ENCODE data around the gene DZANK1. TPM values are rescaled to one million over a fixed set of nuclear protein-coding genes. Genes with fewer than 3 reads are reported as not detected.

DZANK1 gene
- polyA plus RNA-seq, 1 donor (not counting 4 experiments of a cell fraction or from before 2014, with no cell fraction given) = 3.0 TPM

DNA sequence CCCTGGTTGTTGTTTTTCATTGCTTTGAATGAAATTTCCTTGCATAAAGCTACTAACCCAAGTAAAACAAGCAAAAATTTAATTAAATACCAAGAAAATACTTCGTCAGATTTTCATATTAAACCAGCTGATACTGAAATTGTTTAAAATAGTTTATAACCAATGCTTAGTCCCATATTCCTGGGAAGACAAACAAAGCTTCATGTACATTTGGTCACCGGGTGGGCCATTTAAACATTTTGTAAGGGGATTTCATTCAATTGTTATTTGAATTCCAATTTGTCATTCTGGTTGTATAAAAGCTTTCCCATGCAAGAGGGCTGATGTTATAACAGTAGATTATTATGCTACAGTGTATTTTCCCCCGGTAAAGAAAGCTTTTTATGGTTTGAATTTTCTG lies 30.8 kb upstream of the DZANK1 start:
- Histone ChIP-seq H3K4me1 (ENCODE audit: control insufficient read depth, extremely low read depth, insufficient read depth, low read length) (peaks cover 9% of the 10 kb centered on the region), H3K36me3 (ENCODE audit: control insufficient read depth in 2 of 2, extremely low read depth in 1 of 2, insufficient read depth in 2 of 2, low read length in 2 of 2) (peaks cover 5 to 6% of the 10 kb centered on the region in 2 experiments), H3K4me2 (ENCODE audit: control insufficient read depth, extremely low read depth, insufficient read depth, low read depth, low read length) (peak overlapping the region; percentile 88), H3K27me3 (ENCODE audit: control insufficient read depth, extremely low read depth, insufficient read depth, low read length) (no peaks in the 10 kb centered on the region), H3K79me2 (ENCODE audit: control insufficient read depth, insufficient read depth, low read length) (no peaks in the 10 kb centered on the region), H3K9ac (ENCODE audit: control insufficient read depth, extremely low read depth, insufficient read depth, low read length) (no peak overlapping the region), H3K4me3 (ENCODE audit: control insufficient read depth in 2 of 3, extremely low read depth in 1 of 3, insufficient read depth in 2 of 3, low read depth in 1 of 3, low read length in 3 of 3) (no peak overlapping the region), H4K20me1 (ENCODE audit: control insufficient read depth, extremely low read depth, insufficient read depth, low read length) (no peaks in the 10 kb centered on the region), H3K27ac (ENCODE audit: control insufficient read depth, insufficient read depth, low read length) (no peak overlapping the region), H2AFZ (ENCODE audit: control insufficient read depth, low read length) (peak overlapping the region; percentile 100), H3K9me3 (ENCODE audit: control insufficient read depth, low read depth, low read length) (no peaks in the 10 kb centered on the region), H3K9me1 (ENCODE audit: control insufficient read depth, extremely low read depth, insufficient read depth, low read length) (no peaks in the 10 kb centered on the region)
- DNase-seq (ENCODE audit: low read depth, low spot score) (no peak), FAIRE-seq (no peak)
- dilution Hi-C loops (cut with MboI; ENCODE audit: extremely low pct_ligation_motif_present, low sequenced_read_pairs) = no loop called here
- TF ChIP-seq EZH2 (IDR thresholded peaks at IDR 0.05; ENCODE audit: low read length) = no peak
- TF ChIP-seq, protein P1, sequence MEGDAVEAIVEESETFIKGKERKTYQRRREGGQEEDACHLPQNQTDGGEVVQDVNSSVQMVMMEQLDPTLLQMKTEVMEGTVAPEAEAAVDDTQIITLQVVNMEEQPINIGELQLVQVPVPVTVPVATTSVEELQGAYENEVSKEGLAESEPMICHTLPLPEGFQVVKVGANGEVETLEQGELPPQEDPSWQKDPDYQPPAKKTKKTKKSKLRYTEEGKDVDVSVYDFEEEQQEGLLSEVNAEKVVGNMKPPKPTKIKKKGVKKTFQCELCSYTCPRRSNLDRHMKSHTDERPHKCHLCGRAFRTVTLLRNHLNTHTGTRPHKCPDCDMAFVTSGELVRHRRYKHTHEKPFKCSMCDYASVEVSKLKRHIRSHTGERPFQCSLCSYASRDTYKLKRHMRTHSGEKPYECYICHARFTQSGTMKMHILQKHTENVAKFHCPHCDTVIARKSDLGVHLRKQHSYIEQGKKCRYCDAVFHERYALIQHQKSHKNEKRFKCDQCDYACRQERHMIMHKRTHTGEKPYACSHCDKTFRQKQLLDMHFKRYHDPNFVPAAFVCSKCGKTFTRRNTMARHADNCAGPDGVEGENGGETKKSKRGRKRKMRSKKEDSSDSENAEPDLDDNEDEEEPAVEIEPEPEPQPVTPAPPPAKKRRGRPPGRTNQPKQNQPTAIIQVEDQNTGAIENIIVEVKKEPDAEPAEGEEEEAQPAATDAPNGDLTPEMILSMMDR (optimal IDR thresholded peaks at IDR 0.05 in 1 of 3, IDR thresholded peaks at IDR 0.05 in 1 of 3, conservative IDR thresholded peaks at IDR 0.05 in 1 of 3; ENCODE audit: extremely low read depth in 1 of 3, insufficient read depth in 2 of 3, low read length in 3 of 3) = no peak

DNA sequence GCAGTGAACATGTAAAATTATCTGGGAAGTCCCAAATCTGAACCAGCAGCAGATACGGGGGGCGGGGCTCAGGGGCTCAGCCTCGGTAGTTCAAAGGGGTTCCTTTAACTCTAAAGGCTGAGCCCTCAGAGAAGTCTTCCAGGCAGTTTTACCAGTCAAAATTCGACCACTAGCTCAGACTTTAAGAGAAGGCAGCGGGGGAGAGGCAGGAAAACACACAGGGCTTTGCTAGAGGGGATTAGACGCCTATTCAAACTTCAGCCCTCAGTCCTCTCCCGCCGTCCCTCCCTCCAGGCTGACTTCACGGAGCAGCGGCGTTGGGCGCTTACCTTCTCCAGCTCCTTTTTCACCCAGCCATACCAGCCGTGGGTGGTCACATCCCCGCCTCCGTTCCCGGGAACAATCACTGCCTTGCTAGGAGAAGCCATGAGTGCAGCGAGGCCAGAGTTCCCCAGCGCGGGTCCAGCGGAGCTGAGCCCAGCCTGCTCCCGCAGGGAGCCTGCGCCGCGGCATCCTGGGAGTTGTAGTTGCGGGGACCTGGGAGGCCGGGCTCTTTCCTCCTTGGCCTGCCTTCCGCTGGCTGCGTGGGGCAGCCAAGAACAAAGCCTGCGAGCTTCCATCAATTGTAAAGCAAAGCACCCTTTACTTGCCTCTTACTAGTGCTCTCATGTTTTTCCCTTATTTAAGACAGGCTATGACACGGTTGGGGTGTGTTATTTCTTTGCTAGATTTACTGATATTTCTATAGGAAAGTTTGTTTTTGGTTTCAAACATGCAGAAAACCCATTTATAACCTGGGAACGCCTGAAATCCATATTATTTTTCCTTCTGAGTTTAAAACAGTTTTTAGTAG lies 30.1 kb upstream of the DZANK1 start, which contains the start of gene RBBP9:
Gene RBBP9, minus strand, starts transcription at position 486 of the 853 bp plus-strand sequence. Its CDS starts 58 bp downstream, at position 428.
- H3K79me2 ChIP-seq (ENCODE audit: control insufficient read depth, insufficient read depth, low read length) = no peaks in the 10 kb centered on the region
- H3K9ac ChIP-seq (ENCODE audit: control insufficient read depth, extremely low read depth, insufficient read depth, low read length) = peak within 1 kb of the TSS; percentile 84
- peaks cover 9% of the 10 kb centered on the region for H3K4me1 ChIP-seq (ENCODE audit: control insufficient read depth, extremely low read depth, insufficient read depth, low read length)
- H2AFZ ChIP-seq (ENCODE audit: control insufficient read depth, low read length) = peak within 1 kb of the TSS; percentile 100
- no peaks in the 10 kb centered on the region for H3K9me1 ChIP-seq (ENCODE audit: control insufficient read depth, extremely low read depth, insufficient read depth, low read length)
- H3K4me3 ChIP-seq (ENCODE audit: control insufficient read depth in 2 of 3, extremely low read depth in 1 of 3, insufficient read depth in 2 of 3, low read depth in 1 of 3, low read length in 3 of 3) = peak within 1 kb of the TSS; percentile 71 to 95 (median 85)
- peak; percentile 71 for FAIRE-seq
- dilution Hi-C loops (cut with MboI; ENCODE audit: extremely low pct_ligation_motif_present, low sequenced_read_pairs) = no loop called here
- H3K36me3 ChIP-seq (ENCODE audit: control insufficient read depth in 2 of 2, extremely low read depth in 1 of 2, insufficient read depth in 2 of 2, low read length in 2 of 2) = peaks cover 6 to 7% of the 10 kb centered on the region in 2 experiments
- no peaks in the 10 kb centered on the region for H4K20me1 ChIP-seq (ENCODE audit: control insufficient read depth, extremely low read depth, insufficient read depth, low read length)
- no peak for TF ChIP-seq EZH2 (IDR thresholded peaks at IDR 0.05; ENCODE audit: low read length)
- TF ChIP-seq, protein P1 (optimal IDR thresholded peaks at IDR 0.05 in 1 of 3, IDR thresholded peaks at IDR 0.05 in 1 of 3, conservative IDR thresholded peaks at IDR 0.05 in 1 of 3; ENCODE audit: extremely low read depth in 1 of 3, insufficient read depth in 2 of 3, low read length in 3 of 3) = no peak
- peak within 1 kb of the TSS; percentile 62 for H3K27ac ChIP-seq (ENCODE audit: control insufficient read depth, insufficient read depth, low read length)
- peak within 1 kb of the TSS; percentile 88 for H3K4me2 ChIP-seq (ENCODE audit: control insufficient read depth, extremely low read depth, insufficient read depth, low read depth, low read length)
- H3K27me3 ChIP-seq (ENCODE audit: control insufficient read depth, extremely low read depth, insufficient read depth, low read length) = no peaks in the 10 kb centered on the region
- H3K9me3 ChIP-seq (ENCODE audit: control insufficient read depth, low read depth, low read length) = no peaks in the 10 kb centered on the region
- DNase-seq (ENCODE audit: low read depth, low spot score) = no peak

Data from keratinocyte (primary cell).